GM23248 (cell line): ENCODE data around the gene TNFRSF12A. TPM values are rescaled to one million over a fixed set of nuclear protein-coding genes. Genes with fewer than 3 reads are reported as not detected.
A peak's percentile ranks its signal among the peaks of the same experiment; 100 is the strongest.

Experiments used
- DNase-seq: peaks from one replicate; pipeline ENCODE4 v3.0.0-alpha.2; 2015
- H2AFZ ChIP-seq: fragments of 200-600 bp; sonication (generic); 2 replicates; pipeline ENCODE4 v1.6.1; 2016; ENCODE audit warnings: antibody characterized with exemption
- H3F3A ChIP-seq: fragments of 200-600 bp; sonication (generic); 2 replicates; pipeline ENCODE4 v1.6.1; 2016; ENCODE audit warnings: mild to moderate bottlenecking, antibody characterized with exemption, mixed run types; ENCODE audit not compliant: insufficient read depth
- H3K27ac ChIP-seq: fragments of 200-600 bp; sonication (generic); 2 replicates; pipeline ENCODE4 v1.5.1; 2016; ENCODE audit warnings: mild to moderate bottlenecking
- H3K27me3 ChIP-seq: fragments of 200-600 bp; sonication (generic); replicated peaks from 2 replicates; pipeline ENCODE4 v1.6.1; 2016; ENCODE audit warnings: mild to moderate bottlenecking; ENCODE audit not compliant: insufficient read depth
- H3K36me3 ChIP-seq: fragments of 200-600 bp; sonication (generic); 2 replicates; pipeline ENCODE4 v1.6.1; 2016; ENCODE audit warnings: low read depth, mild to moderate bottlenecking
- H3K4me1 ChIP-seq: fragments of 200-600 bp; sonication (generic); 2 replicates; pipeline ENCODE4 v1.6.1; 2016; ENCODE audit warnings: mild to moderate bottlenecking; ENCODE audit not compliant: insufficient read depth
- H3K4me2 ChIP-seq: fragments of 200-600 bp; sonication (generic); one replicate; pipeline ENCODE4 v1.6.1; 2016; ENCODE audit warnings: mild to moderate bottlenecking; ENCODE audit not compliant: unreplicated experiment
- H3K4me3 ChIP-seq: fragments of 200-600 bp; sonication (generic); 2 replicates; pipeline ENCODE4 v1.5.1; 2016; ENCODE audit warnings: mild to moderate bottlenecking
- H3K79me2 ChIP-seq: fragments of 200-600 bp; sonication (generic); 2 replicates; pipeline ENCODE4 v1.6.1; 2016; ENCODE audit warnings: mild to moderate bottlenecking; ENCODE audit not compliant: insufficient read depth
- H3K9ac ChIP-seq: fragments of 200-600 bp; sonication (generic); 2 replicates; pipeline ENCODE4 v1.6.1; 2016; ENCODE audit warnings: mild to moderate bottlenecking
- H3K9me2 ChIP-seq: fragments of 200-600 bp; sonication (generic); 2 replicates; pipeline ENCODE4 v1.6.1; 2016; ENCODE audit warnings: mixed run types, mild to moderate bottlenecking, moderate library complexity; ENCODE audit not compliant: insufficient read depth
- H3K9me3 ChIP-seq: fragments of 200-600 bp; sonication (generic); one replicate; pipeline ENCODE4 v1.6.1; 2017; ENCODE audit warnings: low read depth
- H4K20me1 ChIP-seq: fragments of 200-600 bp; sonication (generic); 2 replicates; pipeline ENCODE4 v1.6.0; 2016; ENCODE audit not compliant: insufficient read depth
- EZH2 ChIP-seq: fragments of 200-600 bp; sonication (generic); IDR thresholded peaks from 2 replicates; pipeline ENCODE4 v1.6.1; 2018; ENCODE audit warnings: antibody characterized with exemption, mild to moderate bottlenecking; ENCODE audit not compliant: insufficient read depth, poor library complexity, severe bottlenecking
- EZH2phosphoT487 ChIP-seq: fragments of 200-600 bp; sonication (generic); IDR thresholded peaks from 2 replicates; pipeline ENCODE4 v1.6.1; 2018; ENCODE audit warnings: antibody characterized with exemption, moderate library complexity, mild to moderate bottlenecking, low read depth; ENCODE audit not compliant: insufficient read depth
- WGBS, 2 experiments: methylation state at CpG; one replicate each; pipeline ENCODE4 v1.1.6; 2015 to 2017; ENCODE audit warnings: low lambda C conversion rate in 2 of 2, low coverage in 1 of 2; ENCODE audit errors: missing lambda C conversion rate in 2 of 2; 5-methylcytosine and 5-hydroxymethylcytosine counted together
- in situ Hi-C: fragments of 300-500 bp; cut with MboI; formaldehyde crosslinking; loops from 2 replicates; pipeline ENCODE4 v1.15.0; 2020
- polyA plus RNA-seq: library from polyadenylated mRNA; unstranded; fragments of >200 nt; fragmentation: Nextera tagmentation; extraction: Ambion mirVana; gene quantifications from 2 replicates; pipeline ENCODE4 v1.2.1, GENCODE V29; 2016
- total RNA-seq: library from RNA; depleted of rRNA; stranded (reverse); fragments of >200 nt; shearing (Covaris generic); gene quantifications from 2 replicates; pipeline ENCODE4 v1.2.3, GENCODE V29; 2014

TNFRSF12A gene
- total and polyA plus RNA-seq, 2 experiments from 2014 or later, result 735 to 864 TPM

- no peaks in the 10 kb centered on the region for H3K27me3 ChIP-seq
- no peak overlapping the region for H3K9ac ChIP-seq
- in situ Hi-C loops, result no loop called here
- H3K9me3 ChIP-seq, result no peaks in the 10 kb centered on the region
- no peaks in the 10 kb centered on the region for H3K79me2 ChIP-seq
- no peak overlapping the region; the same call in 1 of the 2 replicates for H3K4me3 ChIP-seq
- TF ChIP-seq EZH2 (no peak), EZH2phosphoT487 (no peak)
- 90 to 92% methylated on average over 19 to 22 of the region's 22 CpGs for WGBS, 2 experiments
- H3K4me1 ChIP-seq, result no peaks in the 10 kb centered on the region
- H3K27ac ChIP-seq, result no peak overlapping the region
- no peak overlapping the region for H2AFZ ChIP-seq
- no peak for DNase-seq
- no peaks in the 10 kb centered on the region for H3K9me2 ChIP-seq
- no peaks in the 10 kb centered on the region for H3K36me3 ChIP-seq
- H4K20me1 ChIP-seq, result no peaks in the 10 kb centered on the region
- peak overlapping the region; percentile 81 for H3K4me2 ChIP-seq
- no peaks in the 10 kb centered on the region for H3F3A ChIP-seq
These were observed 37.3 kb downstream of the TNFRSF12A start for GRCh38 chr16:3057181-3058138.

- Histone ChIP-seq H2AFZ (peak overlapping the region; percentile 96), H3K27me3 (no peaks in the 10 kb centered on the region), H3K27ac (no peak overlapping the region), H3K4me1 (no peaks in the 10 kb centered on the region), H4K20me1 (no peaks in the 10 kb centered on the region), H3K9me3 (no peaks in the 10 kb centered on the region), H3K79me2 (no peaks in the 10 kb centered on the region), H3K9me2 (no peaks in the 10 kb centered on the region), H3K36me3 (no peaks in the 10 kb centered on the region), H3F3A (no peaks in the 10 kb centered on the region), H3K4me3 (peak overlapping the region; percentile 90), H3K9ac (peak overlapping the region; percentile 86), H3K4me2 (peak overlapping the region; percentile 81)
- DNase-seq, result peak; percentile 36
- 26 to 35% methylated on average over 22 to 72 of the region's 77 CpGs for WGBS, 2 experiments
- in situ Hi-C loops, result no loop called here
- TF ChIP-seq EZH2phosphoT487, result no peak
- TF ChIP-seq EZH2, result no peak
These were observed 38.2 kb downstream of the TNFRSF12A start for GRCh38 chr16:3058139-3059030.

- 1 to 2% methylated on average over 11 to 46 of the region's 67 CpGs for WGBS, 2 experiments
- Histone ChIP-seq H4K20me1 (no peaks in the 10 kb centered on the region), H3K9ac (peak overlapping the region; percentile 86), H3K4me1 (no peaks in the 10 kb centered on the region), H3K27me3 (no peaks in the 10 kb centered on the region), H3K9me3 (no peaks in the 10 kb centered on the region), H3K9me2 (no peaks in the 10 kb centered on the region), H3K79me2 (no peaks in the 10 kb centered on the region), H3K4me2 (peak overlapping the region; percentile 81), H2AFZ (peak overlapping the region; percentile 96), H3K27ac (peak overlapping the region; percentile 17; the same call in 1 of the 2 replicates), H3K36me3 (no peaks in the 10 kb centered on the region), H3F3A (no peaks in the 10 kb centered on the region), H3K4me3 (peak overlapping the region; percentile 90)
- in situ Hi-C loops, result no loop called here
- DNase-seq, result peak; percentile 93
- TF ChIP-seq EZH2 (no peak), EZH2phosphoT487 (no peak)
These were observed 39.0 kb downstream of the TNFRSF12A start for GRCh38 chr16:3059041-3059722.
